HepG2 (cell line): ENCODE measurements around the gene NLRC5. TPM values are rescaled to one million over a fixed set of nuclear protein-coding genes. Genes with fewer than 3 reads are reported as not detected.

Source experiments
- ARID2 ChIP-seq: sonication (generic); formaldehyde crosslinking; IDR thresholded peaks from 2 replicates; pipeline ENCODE4 v1.8.1; 2022; ENCODE audit warnings: mild to moderate bottlenecking, missing genetic modification reagents, borderline replicate concordance
- ATF2 ChIP-seq: sonication (generic); formaldehyde crosslinking; IDR thresholded peaks from 2 replicates; pipeline ENCODE4 v1.4.0; 2020; ENCODE audit warnings: missing genetic modification reagents
- DBP ChIP-seq: sonication (generic); formaldehyde crosslinking; IDR thresholded peaks from 2 replicates; pipeline ENCODE4 v1.4.0; 2020; ENCODE audit warnings: missing genetic modification reagents; ENCODE audit errors: not compliant biosample characterization
- DMTF1 ChIP-seq: sonication (generic); formaldehyde crosslinking; IDR thresholded peaks from 2 replicates; pipeline ENCODE4 v1.4.0; 2020; ENCODE audit warnings: mild to moderate bottlenecking, missing genetic modification reagents
- ELK4 ChIP-seq: sonication (generic); formaldehyde crosslinking; IDR thresholded peaks from 2 replicates; pipeline ENCODE4 v1.9.0; 2021; ENCODE audit warnings: missing genetic modification reagents, borderline replicate concordance
- IKZF1 ChIP-seq: fragments of 450-650 bp; IDR thresholded peaks from 2 replicates; pipeline ENCODE4 v1.7.1; 2016
- KDM4B ChIP-seq: sonication (generic); formaldehyde crosslinking; IDR thresholded peaks from 2 replicates; pipeline ENCODE4 v1.4.0; 2020; ENCODE audit warnings: missing genetic modification reagents
- LCORL ChIP-seq, 2 experiments: fragments of 450-650 bp in 1 of 2; sonication (generic) in 1 of 2; formaldehyde crosslinking in 1 of 2; IDR thresholded peaks; 2 replicates each; pipeline versions ENCODE4 v1.5.0 to v1.6.1; 2017 to 2020; ENCODE audit warnings: antibody characterized with exemption in 1 of 2, missing genetic modification reagents in 1 of 2
- MXI1 ChIP-seq: IDR thresholded peaks from 3 replicates; pipeline ENCODE4 v1.6.1; 2012; ENCODE audit warnings: low read depth, low read length, inconsistent platforms, borderline replicate concordance
- NFIC ChIP-seq: IDR thresholded peaks from 2 replicates; pipeline ENCODE4 v1.6.1; 2012; ENCODE audit warnings: mild to moderate bottlenecking, low read length, inconsistent platforms
- NFRKB ChIP-seq: fragments of 450-650 bp; IDR thresholded peaks from 2 replicates; pipeline ENCODE4 v1.6.1; 2017
- NR2F6 ChIP-seq, 2 experiments: IDR thresholded peaks; 2 replicates each; pipeline ENCODE4 v1.6.1; 2016; ENCODE audit warnings: antibody characterized with exemption in 1 of 2, mild to moderate bottlenecking in 1 of 2
- PAF1 ChIP-seq: IDR thresholded peaks from 2 replicates; pipeline ENCODE4 v1.6.1; 2016; ENCODE audit warnings: missing genetic modification reagents, missing compliant biosample characterization
- PTBP1 ChIP-seq: fragments of 200-400 bp; formaldehyde crosslinking; IDR thresholded peaks from 2 replicates; pipeline ENCODE4 v1.6.1; 2018; ENCODE audit warnings: low read length, low read depth; ENCODE audit not compliant: poor library complexity, severe bottlenecking
- RBM22 ChIP-seq: fragments of 200-400 bp; formaldehyde crosslinking; optimal IDR thresholded peaks from 2 replicates; pipeline ENCODE3; 2017; ENCODE audit warnings: mild to moderate bottlenecking, low read length, moderate library complexity
- REL ChIP-seq: sonication (generic); formaldehyde crosslinking; conservative IDR thresholded peaks from 2 replicates; pipeline ENCODE4 v1.8.0; 2022; ENCODE audit warnings: mild to moderate bottlenecking, missing genetic modification reagents, moderate library complexity
- TEAD3 ChIP-seq: optimal IDR thresholded peaks from 2 replicates; pipeline ENCODE3; 2016; ENCODE audit warnings: borderline replicate concordance
- TFDP2 ChIP-seq: sonication (generic); formaldehyde crosslinking; IDR thresholded peaks from 2 replicates; pipeline ENCODE4 v1.4.0; 2020; ENCODE audit warnings: missing genetic modification reagents
- THRA ChIP-seq: sonication (generic); formaldehyde crosslinking; IDR thresholded peaks from 2 replicates; pipeline ENCODE4 v1.4.0; 2020; ENCODE audit warnings: missing genetic modification reagents, borderline replicate concordance
- ZNF20 ChIP-seq: sonication (generic); formaldehyde crosslinking; IDR thresholded peaks from 2 replicates; pipeline ENCODE4 v1.4.0; 2020; ENCODE audit warnings: mild to moderate bottlenecking, moderate library complexity, missing genetic modification reagents
- ZNF674 ChIP-seq: sonication (generic); formaldehyde crosslinking; IDR thresholded peaks from 2 replicates; pipeline ENCODE4 v1.5.0; 2020; ENCODE audit warnings: low read depth, mild to moderate bottlenecking, missing genetic modification reagents
- polyA plus RNA-seq, 8 experiments: library from polyadenylated mRNA; depleted of rRNA in 3 of 8; stranded (reverse) in 7 of 8; unstranded in 1 of 8; fragments of >200 nt; fragmentation: Illumina TruSeq in 4 of 8; extraction: Trizol in 4 of 8; gene quantifications; 2 replicates each; pipeline versions ENCODE4 v1.2.1 to v1.2.3, GENCODE V29; 2011 to 2016; ENCODE audit warnings: low read depth in 4 of 8, missing spikeins in 1 of 8, mixed read lengths in 1 of 8; ENCODE audit not compliant: insufficient read depth in 1 of 8
- total RNA-seq, 5 experiments: library from RNA; depleted of rRNA; stranded (reverse); fragments of >200 nt; fragmentation: Illumina TruSeq; extraction: Trizol; gene quantifications; 2 replicates each; pipeline ENCODE4 v1.2.3, GENCODE V29; 2016; ENCODE audit warnings: low read depth in 1 of 5

The NLRC5 gene
- total and polyA plus RNA-seq, 2 of the 13 experiments (the other 11 are each of a cell fraction or from before 2014, with no cell fraction given): 6.3 to 12.7 TPM

GRCh38 chr16:56944954-56945839 lies 44.2 kb upstream of the NLRC5 start (continued):
- TF ChIP-seq TFDP2 (CRISPR knock-in tag) (no peak), ZNF674 (CRISPR knock-in tag) (no peak), ZNF20 (CRISPR knock-in tag) (no peak), THRA (CRISPR knock-in tag) (no peak), PTBP1 (no peak), DBP (CRISPR knock-in tag) (peak; percentile 50), MXI1 (no peak), ATF2 (CRISPR knock-in tag) (0 out of 2 replicates have a peak, but pooled peaks have one; percentile 12), ARID2 (0 out of 2 replicates have a peak, but pooled peaks have one; percentile 71), ELK4 (CRISPR knock-in tag) (0 out of 2 replicates have a peak, but pooled peaks have one; percentile 33), NR2F6 (IDR thresholded peaks at IDR 0.05) (no peak), NR2F6 (CRISPR knock-in tag; IDR thresholded peaks at IDR 0.05) (no peak), IKZF1 (no peak), RBM22 (peak; percentile 80), REL (no peak), TEAD3 (CRISPR knock-in tag) (peak; percentile 21), PAF1 (CRISPR knock-in tag) (0 out of 2 replicates have a peak, but pooled peaks have one; percentile 73), DMTF1 (CRISPR knock-in tag) (no peak), NFRKB (no peak), LCORL (IDR thresholded peaks at IDR 0.05) (no peak), LCORL (CRISPR knock-in tag; IDR thresholded peaks at IDR 0.05) (no peak), NFIC (no peak), KDM4B (CRISPR knock-in tag) (no peak)
